ENCODE measurements around the gene ANKRD9.
"Not testable (repeated sequence)": the region's sequence is repeated elsewhere in the genome, so short reads cannot be mapped to it uniquely, and the experiment has no call there.

Gene ANKRD9

GRCh38 chr14:102509746-102510615 is at the start of gene ANKRD9:
TSS of gene ANKRD9 (minus strand) at chr14:102509776. CDS start at chr14:102507889, 1,887 bp downstream.
- FAIRE-seq, result no peak

GRCh38 chr14:102558556-102558955 is 49.0 kb upstream of the ANKRD9 start:
- FAIRE-seq, result no peak

GRCh38 chr14:102557434-102558226 is 48.1 kb upstream of the ANKRD9 start:
- no peak for FAIRE-seq

GRCh38 chr14:102556098-102556677 is 46.6 kb upstream of the ANKRD9 start:
- no peak for FAIRE-seq

- FAIRE-seq, result no peak
Observed at GRCh38 chr14:102554821-102555819, 45.5 kb upstream of the ANKRD9 start.

GRCh38 chr14:102551995-102552705 is 42.6 kb upstream of the ANKRD9 start:
- no peak for FAIRE-seq

- not testable (repeated sequence) for FAIRE-seq
Observed at GRCh38 chr14:102550927-102551401, 41.4 kb upstream of the ANKRD9 start.

- no peak for FAIRE-seq
Observed at GRCh38 chr14:102548616-102549240, 39.2 kb upstream of the ANKRD9 start.

GRCh38 chr14:102545461-102546265 is 36.1 kb upstream of the ANKRD9 start:
- no peak for FAIRE-seq

- no peak for FAIRE-seq
Observed at GRCh38 chr14:102544747-102545460, 35.3 kb upstream of the ANKRD9 start.

- no peak for FAIRE-seq
Observed at GRCh38 chr14:102544046-102544746, 34.6 kb upstream of the ANKRD9 start.

- no peak for FAIRE-seq
Observed at GRCh38 chr14:102541771-102542170, 32.2 kb upstream of the ANKRD9 start.

- FAIRE-seq, result not testable (repeated sequence)
Observed at GRCh38 chr14:102541029-102541491, 31.5 kb upstream of the ANKRD9 start.

- no peak for FAIRE-seq
Observed at GRCh38 chr14:102540315-102541028, 30.9 kb upstream of the ANKRD9 start.

GRCh38 chr14:102539544-102540314 is 30.2 kb upstream of the ANKRD9 start:
- no peak for FAIRE-seq

GRCh38 chr14:102538602-102539543 is 29.3 kb upstream of the ANKRD9 start:
- FAIRE-seq, result no peak
